GM12892 (cell line): ENCODE measurements around the gene PRDX1.
"Not testable (repeated sequence)": the region's sequence is repeated elsewhere in the genome, so short reads cannot be mapped to it uniquely, and the experiment has no call there.

ENCODE experiments used
- DNase-seq: peaks from one replicate; pipeline ENCODE4 v3.0.0; 2011; ENCODE audit not compliant: insufficient read length
- FAIRE-seq: peaks from 2 replicates; lab custom pipeline; 2011; peaks lifted over from hg19 to GRCh38; lab: Jason Lieb, UNC
- POLR2A ChIP-seq: IDR thresholded peaks from 2 replicates; pipeline ENCODE4 v1.6.1; 2011; ENCODE audit warnings: low read depth, low read length, control low read depth
- POLR2AphosphoS5 ChIP-seq: IDR thresholded peaks from 2 replicates; pipeline ENCODE4 v1.6.1; 2011; ENCODE audit warnings: low read depth, low read length, control low read depth
- TAF1 ChIP-seq: IDR thresholded peaks from 2 replicates; pipeline ENCODE4 v1.6.1; 2011; ENCODE audit warnings: low read depth, mild to moderate bottlenecking, control low read depth, low read length, borderline replicate concordance

PRDX1 gene

GRCh38 chr1:45473302-45473701 is 48.4 kb downstream of the PRDX1 start:
- no peak for DNase-seq
- TF ChIP-seq POLR2A, result no peak
- no peak for TF ChIP-seq TAF1
- TF ChIP-seq POLR2AphosphoS5, result no peak
- FAIRE-seq, result peak; percentile 77

GRCh38 chr1:45470306-45470798 is 51.3 kb downstream of the PRDX1 start:
- no peak for DNase-seq
- TF ChIP-seq TAF1 (no peak), POLR2A (no peak), POLR2AphosphoS5 (no peak)
- FAIRE-seq, result peak; percentile 82

GRCh38 chr1:45467353-45467752 is 54.3 kb downstream of the PRDX1 start:
- peak; percentile 87 for FAIRE-seq
- not testable (repeated sequence) for DNase-seq

GRCh38 chr1:45465277-45465676 is 56.4 kb downstream of the PRDX1 start:
- FAIRE-seq (no peak), DNase-seq (no peak)
- TF ChIP-seq TAF1, result no peak
- no peak for TF ChIP-seq POLR2A
- TF ChIP-seq POLR2AphosphoS5, result no peak
